Astrocyte of the hippocampus (primary cell): ENCODE results near the gene SLC7A7.
"Not testable (repeated sequence)": the region's sequence is repeated elsewhere in the genome, so short reads cannot be mapped to it uniquely, and the experiment has no call there.

Source experiments
- DNase-seq: peaks from one replicate; pipeline ENCODE4 v3.0.0; 2011; ENCODE audit warnings: low read depth, low spot score

Gene SLC7A7

GRCh38 chr14:22844221-22845102 lies 29.2 kb upstream of the SLC7A7 start:
- DNase-seq: no peak

DNA sequence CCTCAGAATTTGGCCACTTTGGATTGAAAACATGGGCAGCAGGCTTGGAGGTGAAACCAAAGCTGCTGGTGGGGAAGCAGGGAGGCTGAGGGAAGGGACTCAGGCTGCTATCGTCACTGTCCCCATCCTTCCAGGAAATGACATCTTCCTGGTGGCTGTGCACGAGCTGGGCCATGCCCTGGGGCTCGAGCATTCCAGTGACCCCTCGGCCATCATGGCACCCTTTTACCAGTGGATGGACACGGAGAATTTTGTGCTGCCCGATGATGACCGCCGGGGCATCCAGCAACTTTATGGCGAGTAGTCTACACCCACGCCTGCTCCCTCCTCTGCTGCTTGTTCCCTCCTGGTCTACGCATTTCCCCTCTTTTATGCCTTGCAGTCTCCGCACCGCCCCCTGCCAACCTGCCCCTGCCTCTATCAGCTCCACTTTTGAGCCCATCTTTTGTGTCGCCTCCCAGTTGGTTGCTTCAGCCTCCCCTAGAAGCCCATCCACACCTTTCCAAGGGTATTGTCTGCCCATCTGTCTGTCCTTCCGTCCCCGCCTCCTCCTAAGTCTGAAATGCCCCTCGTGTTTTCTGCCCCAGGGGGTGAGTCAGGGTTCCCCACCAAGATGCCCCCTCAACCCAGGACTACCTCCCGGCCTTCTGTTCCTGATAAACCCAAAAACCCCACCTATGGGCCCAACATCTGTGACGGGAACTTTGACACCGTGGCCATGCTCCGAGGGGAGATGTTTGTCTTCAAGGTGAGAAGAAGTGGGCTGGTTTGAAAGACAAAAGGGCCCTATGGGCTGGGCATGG lies 28.1 kb upstream of the SLC7A7 start:
- no peak for DNase-seq

- no peak for DNase-seq
Observed at GRCh38 chr14:22842211-22843122, 27.2 kb upstream of the SLC7A7 start.

DNA sequence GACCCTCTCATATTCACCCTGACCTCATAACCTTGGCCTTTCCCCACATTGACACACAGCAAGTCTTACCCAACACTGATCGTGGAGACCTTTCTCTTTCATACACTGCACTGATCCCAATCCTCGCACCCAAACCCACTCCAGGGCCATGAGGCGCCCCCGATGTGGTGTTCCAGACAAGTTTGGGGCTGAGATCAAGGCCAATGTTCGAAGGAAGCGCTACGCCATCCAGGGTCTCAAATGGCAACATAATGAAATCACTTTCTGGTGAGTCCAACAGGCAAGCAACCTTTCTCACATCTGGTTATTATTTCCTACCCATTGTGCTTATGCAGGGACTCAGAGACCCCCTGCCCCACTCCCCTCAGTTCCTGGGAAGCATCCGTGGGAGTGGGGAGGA lies 26.5 kb upstream of the SLC7A7 start:
- DNase-seq: no peak

GRCh38 chr14:22841311-22841710 lies 26.1 kb upstream of the SLC7A7 start:
- no peak for DNase-seq

DNA sequence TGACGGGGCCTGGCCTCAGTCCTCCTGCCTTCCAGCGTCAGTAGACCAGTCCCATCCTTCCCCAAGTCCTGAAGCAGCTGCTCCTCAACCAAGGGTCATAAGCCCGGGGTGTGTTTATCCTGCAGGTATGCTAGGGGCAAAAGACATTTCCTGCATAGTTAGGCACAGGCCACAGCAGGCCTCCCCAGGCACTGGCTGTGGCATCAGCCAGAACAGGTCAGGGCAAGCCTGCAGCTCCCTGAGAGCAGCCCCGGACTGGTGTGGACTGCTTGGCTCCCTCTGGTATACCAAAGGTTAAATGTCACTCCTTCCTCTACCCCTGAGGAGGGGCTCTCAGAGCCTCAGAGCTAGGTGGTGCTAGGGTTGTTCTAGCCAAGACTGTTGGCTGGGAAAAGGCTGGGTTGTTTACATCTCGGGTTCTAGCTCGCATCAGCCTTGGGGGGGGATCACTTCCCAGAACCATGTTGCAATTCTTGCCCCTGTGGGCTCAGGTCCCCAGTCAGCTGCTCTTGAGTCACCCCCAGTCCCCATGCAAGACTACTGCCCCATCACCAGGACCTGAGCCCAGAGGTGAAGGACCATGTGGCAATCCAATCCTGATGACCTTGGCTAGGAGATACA lies 24.0 kb upstream of the SLC7A7 start:
- no peak for DNase-seq

GRCh38 chr14:22838631-22839041 lies 23.4 kb upstream of the SLC7A7 start:
- DNase-seq: peak; percentile 73

GRCh38 chr14:22837750-22838538 lies 22.7 kb upstream of the SLC7A7 start:
- DNase-seq: peak; percentile 64

DNA sequence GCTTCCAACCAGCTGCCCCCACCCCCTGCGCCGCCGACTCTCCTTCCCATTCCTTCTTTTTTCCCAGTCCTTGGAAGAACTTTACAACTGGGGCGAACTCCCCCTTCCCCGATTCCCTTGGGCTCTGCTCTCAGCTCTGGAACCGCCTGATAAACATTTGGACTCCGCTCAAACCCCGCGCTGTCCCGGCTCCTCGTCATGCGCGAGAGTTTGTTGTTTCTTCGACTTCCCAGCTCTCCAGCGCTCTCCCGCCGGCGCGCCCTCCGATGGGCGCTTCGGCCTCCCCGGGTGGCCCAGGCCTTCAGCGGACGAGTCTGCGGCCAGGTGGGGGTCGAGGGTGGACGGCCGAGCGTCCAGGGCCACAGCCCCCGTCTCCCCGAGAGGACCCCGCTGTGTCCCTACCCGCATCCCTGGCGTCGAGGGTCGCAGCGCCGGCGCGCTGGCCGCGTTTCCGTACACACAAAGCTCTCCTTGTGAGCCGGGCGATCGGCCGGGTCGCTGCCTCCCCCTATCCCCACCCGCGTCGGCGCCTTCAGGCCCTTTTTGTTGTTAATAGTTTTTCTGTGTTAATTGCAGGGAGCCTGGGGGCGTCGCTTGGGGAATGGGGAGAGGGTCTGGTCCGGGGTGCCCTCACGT lies 22.0 kb upstream of the SLC7A7 start:
- DNase-seq: peak; percentile 87

- DNase-seq: peak; percentile 93
Observed at GRCh38 chr14:22836301-22837113, 21.3 kb upstream of the SLC7A7 start, which contains the start of gene MMP14. Gene MMP14 (plus strand): TSS chr14:22836585. CDS start chr14:22836818, 233 bp downstream.

GRCh38 chr14:22835505-22835904 lies 20.3 kb upstream of the SLC7A7 start:
- DNase-seq: no peak

- no peak for DNase-seq
Observed at GRCh38 chr14:22830443-22831010, 15.3 kb upstream of the SLC7A7 start.

DNA sequence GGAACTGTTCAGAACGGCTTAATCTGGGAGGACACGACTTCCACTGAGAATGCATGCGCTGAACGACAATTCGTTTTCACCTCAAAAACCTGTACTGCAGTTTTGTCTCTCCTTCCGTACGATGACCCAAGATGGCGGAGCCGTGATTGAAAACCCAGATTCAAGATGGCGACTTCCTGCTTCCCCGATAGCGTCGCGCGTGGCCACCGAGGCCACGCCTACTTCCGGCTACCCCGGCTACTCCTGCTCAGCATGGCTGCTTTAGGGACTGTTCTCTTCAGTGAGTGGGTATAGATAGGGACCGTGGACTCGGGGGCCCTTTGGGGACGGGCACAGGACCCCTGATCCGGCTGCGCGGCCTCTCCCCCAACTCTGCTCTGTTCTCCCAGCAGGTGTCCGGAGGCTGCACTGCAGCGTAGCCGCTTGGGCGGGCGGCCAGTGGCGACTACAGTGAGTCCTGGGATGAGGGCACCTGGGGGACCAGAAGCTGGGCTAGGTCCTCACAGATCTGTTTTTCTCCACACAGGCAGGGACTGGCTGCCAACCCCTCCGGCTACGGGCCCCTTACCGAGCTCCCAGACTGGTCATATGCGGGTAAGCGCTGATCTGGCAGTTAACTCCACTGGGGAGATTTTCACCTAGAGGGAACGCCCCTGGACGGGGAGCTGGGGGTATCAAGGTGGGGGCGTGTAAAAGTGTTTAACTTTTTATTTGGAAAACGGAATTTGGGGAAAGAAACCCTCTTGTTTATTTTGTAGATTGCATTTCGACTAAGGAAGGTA lies 14.6 kb upstream of the SLC7A7 start, which contains the start of gene MRPL52:
Gene MRPL52 (plus strand): TSS at position 227 of the 782 bp plus-strand sequence. CDS start 26 bp downstream, at position 253.
- DNase-seq: peak; percentile 96

GRCh38 chr14:22829076-22829660 lies 13.9 kb upstream of the SLC7A7 start:
- not testable (repeated sequence) for DNase-seq

GRCh38 chr14:22824711-22825359 lies 9.6 kb upstream of the SLC7A7 start:
- DNase-seq: peak; percentile 96

DNA sequence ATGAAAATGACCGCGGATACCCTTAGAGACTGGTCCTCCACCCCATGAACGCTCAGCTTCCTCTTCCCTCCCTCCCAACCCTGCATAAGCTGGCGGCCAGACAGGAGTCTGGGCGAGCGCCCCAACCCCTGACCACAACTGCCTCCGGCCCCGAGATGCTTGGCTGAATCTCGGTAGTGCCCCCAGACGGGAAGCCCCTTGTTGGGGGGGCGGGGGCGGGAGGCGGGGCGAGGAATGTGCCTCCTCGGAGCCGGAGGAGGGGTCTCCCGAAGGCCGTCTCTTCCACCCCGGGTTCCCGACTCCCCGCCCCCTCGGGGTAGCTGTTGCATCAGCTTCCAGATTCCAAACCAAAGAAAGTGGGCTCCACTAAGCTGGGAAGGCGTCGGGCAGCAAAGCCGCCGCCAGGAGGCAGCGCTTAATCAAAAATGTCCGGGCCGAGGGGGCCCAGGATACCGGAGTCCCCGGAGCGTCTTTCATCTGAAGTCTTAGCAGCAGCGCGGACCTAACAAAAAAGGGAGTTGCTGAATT lies 7.4 kb upstream of the SLC7A7 start:
- peak; percentile 96 for DNase-seq
